RWPE1 (cell line): ENCODE measurements around the gene ISG20.
A peak's percentile ranks its signal among the peaks of the same experiment; 100 is the strongest.
"Not testable (repeated sequence)": the region's sequence is repeated elsewhere in the genome, so short reads cannot be mapped to it uniquely, and the experiment has no call there.

Experiments
- CTCF ChIA-PET: fragments of 350-600 bp; sonication (Branson Sonifier 250); formaldehyde crosslinking; extraction: SDS; loops from one replicate; lab custom pipeline; 2021; lab: Yijun Ruan, JAX
- POLR2A ChIA-PET: fragments of 400-600 bp; formaldehyde crosslinking; extraction: SDS; loops from one replicate; lab custom pipeline; 2020; ENCODE audit warnings: antibody characterized with exemption; ENCODE audit not compliant: low non-redundant PET; lab: Yijun Ruan, JAX
- DNase-seq: peaks from one replicate; pipeline ENCODE4 v3.0.0; 2012; ENCODE audit warnings: low spot score
- H3K27ac ChIP-seq: fragments of 450-650 bp; 2 replicates; pipeline ENCODE4 v1.5.1; 2017
- TF ChIP-seq, protein P1 (sequence below): fragments of 450-650 bp; conservative IDR thresholded peaks from 2 replicates; pipeline ENCODE4 v1.5.1; 2017; ENCODE audit warnings: low read depth, mild to moderate bottlenecking

The ISG20 gene

DNA sequence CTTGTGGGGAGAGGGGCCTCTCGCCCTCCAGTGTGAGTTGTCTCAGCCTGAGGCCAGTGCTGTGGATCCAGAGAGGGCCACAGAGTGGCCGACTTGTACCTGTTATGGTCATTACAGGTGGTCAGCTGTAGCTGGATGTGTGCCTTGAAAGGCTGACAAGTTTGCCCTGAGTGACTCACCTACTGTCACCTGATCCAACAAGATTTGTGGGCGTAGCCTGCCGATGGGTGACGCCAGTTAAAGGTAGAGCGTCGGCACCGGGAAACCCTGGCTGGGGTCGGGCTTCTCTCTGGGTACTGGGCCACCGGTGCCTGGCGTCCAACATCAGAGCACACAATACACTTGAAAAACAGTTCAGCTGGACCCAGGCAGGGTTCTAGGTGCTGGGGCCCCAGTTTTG, 2.8 kb upstream of the ISG20 start:
- ChIA-PET CTCF (no interaction called here), POLR2A (no interaction called here)
- TF ChIP-seq, protein P1, sequence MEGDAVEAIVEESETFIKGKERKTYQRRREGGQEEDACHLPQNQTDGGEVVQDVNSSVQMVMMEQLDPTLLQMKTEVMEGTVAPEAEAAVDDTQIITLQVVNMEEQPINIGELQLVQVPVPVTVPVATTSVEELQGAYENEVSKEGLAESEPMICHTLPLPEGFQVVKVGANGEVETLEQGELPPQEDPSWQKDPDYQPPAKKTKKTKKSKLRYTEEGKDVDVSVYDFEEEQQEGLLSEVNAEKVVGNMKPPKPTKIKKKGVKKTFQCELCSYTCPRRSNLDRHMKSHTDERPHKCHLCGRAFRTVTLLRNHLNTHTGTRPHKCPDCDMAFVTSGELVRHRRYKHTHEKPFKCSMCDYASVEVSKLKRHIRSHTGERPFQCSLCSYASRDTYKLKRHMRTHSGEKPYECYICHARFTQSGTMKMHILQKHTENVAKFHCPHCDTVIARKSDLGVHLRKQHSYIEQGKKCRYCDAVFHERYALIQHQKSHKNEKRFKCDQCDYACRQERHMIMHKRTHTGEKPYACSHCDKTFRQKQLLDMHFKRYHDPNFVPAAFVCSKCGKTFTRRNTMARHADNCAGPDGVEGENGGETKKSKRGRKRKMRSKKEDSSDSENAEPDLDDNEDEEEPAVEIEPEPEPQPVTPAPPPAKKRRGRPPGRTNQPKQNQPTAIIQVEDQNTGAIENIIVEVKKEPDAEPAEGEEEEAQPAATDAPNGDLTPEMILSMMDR = no peak
- H3K27ac ChIP-seq = peak overlapping the region; percentile 93
- DNase-seq = peak; percentile 74

DNA sequence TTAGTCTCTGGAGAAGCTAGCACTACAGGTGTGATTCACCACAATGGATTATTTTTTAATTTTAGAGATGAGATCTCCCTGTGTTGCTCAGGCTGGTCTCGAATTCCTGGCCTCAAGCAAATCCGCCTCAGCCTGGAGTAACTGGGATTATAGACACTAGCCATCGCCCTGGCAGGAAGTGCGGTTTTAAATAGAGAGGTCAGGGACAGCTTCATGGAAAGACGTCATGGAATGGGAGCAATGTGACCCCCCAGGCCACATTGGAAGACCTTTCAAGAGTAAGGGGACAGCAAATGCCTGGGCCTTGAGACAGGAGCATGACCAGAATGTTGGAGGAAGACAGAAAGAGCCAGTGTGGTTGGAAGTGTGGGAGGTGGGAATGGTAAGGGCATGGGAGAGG, 2.2 kb upstream of the ISG20 start:
- CTCF ChIA-PET = no interaction called here
- TF ChIP-seq, protein P1 = no peak
- POLR2A ChIA-PET = no interaction called here
- peak overlapping the region; percentile 93 for H3K27ac ChIP-seq
- DNase-seq = no peak

DNA sequence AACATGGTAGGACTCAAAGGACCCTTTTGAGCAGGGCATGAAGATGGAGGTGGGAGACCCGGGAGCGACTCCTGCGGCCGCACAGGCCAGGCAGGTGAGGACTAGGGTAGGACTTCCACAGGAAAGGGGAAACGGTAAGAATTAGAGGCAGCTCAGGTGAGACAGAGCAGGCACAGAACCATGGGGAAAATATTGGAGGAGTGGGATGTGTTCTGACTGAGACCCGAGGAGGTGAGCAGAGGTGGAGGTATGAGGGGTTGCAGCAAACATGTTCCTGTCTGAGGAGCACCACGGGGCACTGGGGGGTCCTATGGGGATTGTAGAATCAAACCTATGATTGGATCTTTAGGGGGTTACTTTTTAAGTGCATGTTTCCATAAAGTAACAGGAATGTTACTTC, 1.4 kb upstream of the ISG20 start:
- ChIA-PET POLR2A (no interaction called here), CTCF (no interaction called here)
- no peak for DNase-seq
- peak overlapping the region; percentile 93 for H3K27ac ChIP-seq
- TF ChIP-seq, protein P1 = no peak

DNA sequence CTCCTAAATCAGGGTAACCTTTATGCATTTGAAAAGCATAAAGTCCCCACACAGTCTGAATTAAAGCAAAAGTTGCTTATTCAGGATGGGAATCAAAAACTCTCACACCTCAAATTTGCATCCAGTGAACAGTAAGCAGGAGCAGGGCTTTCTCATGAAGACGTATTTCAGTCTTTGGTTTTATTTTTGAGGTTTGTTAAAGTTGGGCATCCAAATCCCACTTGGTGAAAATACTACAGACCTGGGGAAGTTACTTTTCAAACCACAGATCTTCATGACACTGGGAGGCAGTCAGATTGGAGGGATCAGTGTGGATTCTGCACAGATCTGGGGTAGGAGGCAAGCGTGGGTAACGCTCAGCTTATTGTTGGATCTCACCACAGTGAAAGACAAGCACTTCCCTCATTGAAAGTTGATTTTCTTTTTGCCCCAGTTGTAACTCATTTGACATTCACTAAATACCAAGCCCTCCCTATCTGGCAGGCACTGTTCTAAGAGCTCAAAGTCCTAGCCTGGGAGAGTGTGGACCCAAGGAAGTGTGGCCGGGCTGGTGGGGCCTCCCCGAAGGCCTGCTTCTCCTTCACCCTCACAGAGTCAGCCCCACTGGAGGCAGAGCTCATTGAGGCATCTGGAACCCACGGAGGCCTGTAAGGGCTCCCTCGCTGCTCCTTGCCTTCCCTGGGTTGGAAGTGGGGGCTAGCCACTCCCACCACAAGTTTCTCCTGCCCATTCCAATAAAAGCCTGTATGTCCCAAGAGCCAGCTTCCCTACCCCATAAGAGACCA, 783 bp upstream of the ISG20 start:
- CTCF ChIA-PET = interaction anchor here (1.0 kb wide), 1 partner anchor 13 kb away, joined by 4 read pairs; no protein-coding TSS in a partner anchor
- H3K27ac ChIP-seq = peak overlapping the region; percentile 93
- TF ChIP-seq, protein P1 = no peak
- POLR2A ChIA-PET = no interaction called here
- DNase-seq = no peak

DNA sequence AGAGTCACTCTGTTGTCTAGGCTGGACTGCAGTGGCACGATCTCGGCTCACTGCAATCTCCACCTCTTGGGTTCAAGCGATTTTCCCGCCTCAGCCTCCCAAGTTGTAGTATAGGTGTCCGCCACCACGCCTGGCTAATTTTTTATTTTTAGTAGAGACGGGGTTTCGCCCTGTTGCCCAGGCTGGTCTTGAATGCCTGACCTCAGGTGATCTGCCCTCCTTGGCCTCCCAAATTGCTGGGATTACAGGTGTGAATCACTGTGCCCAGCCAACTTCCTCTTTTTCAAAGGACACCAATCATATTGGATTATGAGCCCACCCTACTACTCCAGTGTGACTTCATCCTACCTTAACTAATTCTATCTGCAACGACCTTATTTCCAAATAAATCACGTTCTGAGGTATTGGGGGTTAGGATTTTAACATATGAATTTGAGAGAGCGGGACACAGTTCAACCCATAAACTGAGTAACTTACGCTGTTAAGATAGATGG, 3.2 kb downstream of the ISG20 start:
- TF ChIP-seq, protein P1 = no peak
- DNase-seq = no peak
- ChIA-PET POLR2A (no interaction called here), CTCF (no interaction called here)
- no peak overlapping the region for H3K27ac ChIP-seq

DNA sequence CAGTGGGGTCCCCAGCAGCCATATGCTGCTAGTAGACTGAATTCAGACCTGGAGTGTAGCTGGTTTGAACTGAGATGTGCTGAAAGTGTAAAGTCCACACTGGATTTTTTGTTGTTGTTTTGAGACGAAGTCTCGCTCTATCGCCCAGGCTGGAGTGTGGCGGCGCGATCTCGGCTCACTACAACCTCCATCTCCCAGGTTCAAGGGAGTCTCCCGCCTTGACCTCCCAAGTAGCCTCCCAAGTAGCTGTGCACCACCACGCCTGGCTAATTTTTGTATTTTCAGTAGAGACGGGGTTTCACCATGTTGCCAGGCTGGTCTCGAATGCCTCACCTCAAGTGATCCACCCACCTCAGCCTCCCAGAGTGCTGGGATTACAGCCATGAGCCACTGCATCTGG, 3.7 kb downstream of the ISG20 start:
- CTCF ChIA-PET, POLR2A ChIA-PET, H3K27ac ChIP-seq, DNase-seq: not testable (repeated sequence)

DNA sequence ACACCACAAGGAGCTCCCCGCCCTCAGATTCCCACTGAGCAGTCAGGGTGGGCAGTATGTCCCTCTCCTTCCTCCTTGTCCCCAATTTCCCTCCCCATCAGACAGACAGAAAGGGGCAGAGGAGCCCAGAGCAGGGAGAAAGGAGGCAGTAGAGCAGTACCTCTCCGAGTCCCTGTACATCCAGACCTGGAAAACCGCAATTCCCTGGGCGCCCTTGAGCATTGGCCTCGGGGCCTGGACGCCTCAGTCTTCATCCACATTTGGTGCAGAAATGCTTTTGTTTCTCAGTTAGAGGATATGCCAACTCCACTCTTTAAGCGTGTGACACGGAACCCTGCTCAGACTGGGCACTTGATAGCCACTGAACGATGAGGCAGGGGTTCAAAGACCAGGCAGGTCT, 5.9 kb downstream of the ISG20 start:
- CTCF ChIA-PET = no interaction called here
- TF ChIP-seq, protein P1 = no peak
- no peak overlapping the region for H3K27ac ChIP-seq
- DNase-seq = no peak
- POLR2A ChIA-PET = no interaction called here
